GM18951 (cell line): ENCODE measurements around the gene KLHL17.

ENCODE experiments used
- POLR2A ChIP-seq: IDR thresholded peaks from 4 replicates; pipeline ENCODE4 v1.6.1; 2011; ENCODE audit warnings: mild to moderate bottlenecking; ENCODE audit not compliant: insufficient read length, insufficient read depth; ENCODE audit errors: extremely low read depth
- in situ Hi-C: fragments of 300-500 bp; cut with MboI; formaldehyde crosslinking; loops from one replicate; pipeline ENCODE4 v1.12.0; 2022; ENCODE audit warnings: low sequenced_read_pairs, mixed read lengths, inconsistent platforms; ENCODE audit not compliant: unreplicated experiment

The KLHL17 gene

GRCh38 chr1:917466-918091 is 42.8 kb upstream of the KLHL17 start:
- in situ Hi-C loops = no loop called here
- no peak for TF ChIP-seq POLR2A

- no peak for TF ChIP-seq POLR2A
- in situ Hi-C loops = no loop called here
These were observed 42.0 kb upstream of the KLHL17 start for GRCh38 chr1:918353-918752.

- no peak for TF ChIP-seq POLR2A
- in situ Hi-C loops = no loop called here
These were observed 41.5 kb upstream of the KLHL17 start for GRCh38 chr1:918843-919242.

GRCh38 chr1:919271-919872 is 41.0 kb upstream of the KLHL17 start:
- in situ Hi-C loops = no loop called here
- no peak for TF ChIP-seq POLR2A

GRCh38 chr1:920010-920409 is 40.4 kb upstream of the KLHL17 start:
- TF ChIP-seq POLR2A = no peak

GRCh38 chr1:920521-920920 is 39.9 kb upstream of the KLHL17 start:
- in situ Hi-C loops = no loop called here
- TF ChIP-seq POLR2A = no peak

More at GRCh38 chr1:920010-920409, 40.4 kb upstream of the KLHL17 start:
- in situ Hi-C loops = no loop called here

GRCh38 chr1:921011-921837 is 39.2 kb upstream of the KLHL17 start:
- in situ Hi-C loops = no loop called here
- no peak for TF ChIP-seq POLR2A

- no peak for TF ChIP-seq POLR2A
- in situ Hi-C loops = no loop called here
These were observed 37.0 kb upstream of the KLHL17 start, which contains the start of gene SAMD11 for GRCh38 chr1:923131-923990. Gene SAMD11, plus strand, starts transcription at chr1:923923. Its CDS starts 509 bp downstream, at chr1:924432.

- in situ Hi-C loops = no loop called here
- TF ChIP-seq POLR2A = no peak
These were observed 36.3 kb upstream of the KLHL17 start for GRCh38 chr1:923991-924655.

- in situ Hi-C loops = no loop called here
- no peak for TF ChIP-seq POLR2A
These were observed 35.5 kb upstream of the KLHL17 start for GRCh38 chr1:924656-925560.

- in situ Hi-C loops = no loop called here
- TF ChIP-seq POLR2A = no peak
These were observed 34.6 kb upstream of the KLHL17 start for GRCh38 chr1:925561-926421.

- in situ Hi-C loops = no loop called here
- no peak for TF ChIP-seq POLR2A
These were observed 33.1 kb upstream of the KLHL17 start for GRCh38 chr1:927234-927633.
